ENCODE data around the gene CGB5. TPM values are rescaled to one million over a fixed set of nuclear protein-coding genes. Genes with fewer than 3 reads are reported as not detected.
"Not testable (repeated sequence)": the region's sequence is repeated elsewhere in the genome, so short reads cannot be mapped to it uniquely, and the experiment has no call there.

CGB5 gene
- total RNA-seq (2014; rRNA removed; shearing (Covaris generic)) (not detected in 2 replicates), polyA plus RNA-seq (2016; fragmentation: Nextera tagmentation; extraction: Ambion mirVana) (1.3 and 1.7 TPM in 2 replicates)

DNA sequence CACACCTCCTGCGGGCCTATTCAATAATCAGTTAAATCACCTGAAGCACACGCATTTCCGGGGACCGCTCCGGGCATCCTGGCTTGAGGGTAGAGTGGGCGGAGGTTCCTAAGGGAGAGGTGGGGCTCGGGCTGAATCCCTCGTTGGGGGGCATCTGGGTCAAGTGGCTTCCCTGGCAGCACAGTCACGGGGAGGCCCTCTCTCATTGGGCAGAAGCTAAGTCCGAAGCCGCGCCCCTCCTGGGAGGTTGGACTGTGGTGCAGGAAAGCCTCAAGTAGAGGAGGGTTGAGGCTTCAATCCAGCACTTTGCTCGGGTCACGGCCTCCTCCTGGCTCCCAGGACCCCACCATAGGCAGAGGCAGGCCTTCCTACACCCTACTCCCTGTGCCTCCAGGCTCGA is at the start of gene CGB5:
Gene CGB5 (plus strand): TSS at position 301 of the 400 bp plus-strand sequence. CDS start 362 bp downstream, outside the sequence.
- H3K27me3 ChIP-seq (replicated peaks; ENCODE audit: insufficient read depth); H2AFZ ChIP-seq; H3K27ac ChIP-seq; H3K79me2 ChIP-seq (ENCODE audit: insufficient read depth); H3K9me2 ChIP-seq (ENCODE audit: insufficient read depth); H3K4me2 ChIP-seq (ENCODE audit: unreplicated experiment); H3F3A ChIP-seq (ENCODE audit: insufficient read depth); H4K20me1 ChIP-seq (ENCODE audit: insufficient read depth); H3K4me3 ChIP-seq; H3K4me1 ChIP-seq (ENCODE audit: insufficient read depth); H3K36me3 ChIP-seq (ENCODE audit: low read depth); H3K9ac ChIP-seq; in situ Hi-C loops (cut with MboI); DNase-seq; H3K9me3 ChIP-seq (ENCODE audit: low read depth): not testable (repeated sequence)
- 72 to 81% methylated on average over 12 to 15 of the region's 15 CpGs for WGBS, 2 experiments (ENCODE audit: low coverage in 1 of 2, low lambda C conversion rate in 2 of 2, missing lambda C conversion rate in 2 of 2)

- Histone ChIP-seq H3K36me3 (ENCODE audit: low read depth) (no peaks in the 10 kb centered on the region), H3K27me3 (replicated peaks; ENCODE audit: insufficient read depth) (no peaks in the 10 kb centered on the region), H3K9me3 (ENCODE audit: low read depth) (no peaks in the 10 kb centered on the region), H4K20me1 (ENCODE audit: insufficient read depth) (0 out of 2 replicates have a peak, but pooled peaks cover 4% of the 10 kb centered on the region), H3K4me2 (ENCODE audit: unreplicated experiment) (peak overlapping the region; percentile 84), H3K4me1 (ENCODE audit: insufficient read depth) (peaks cover 17% of the 10 kb centered on the region; the same call in 1 of the 2 replicates), H3F3A (ENCODE audit: insufficient read depth) (no peaks in the 10 kb centered on the region), H3K9me2 (ENCODE audit: insufficient read depth) (no peaks in the 10 kb centered on the region), H3K9ac (peak overlapping the region; percentile 89), H2AFZ (peak overlapping the region; percentile 65), H3K4me3 (peak overlapping the region; percentile 82), H3K79me2 (ENCODE audit: insufficient read depth) (peaks cover 91% of the 10 kb centered on the region), H3K27ac (peak overlapping the region; percentile 96)
- WGBS, 2 experiments (ENCODE audit: low coverage in 1 of 2, low lambda C conversion rate in 2 of 2, missing lambda C conversion rate in 2 of 2) = 1% methylated on average over 11 to 13 of the region's 13 CpGs
- no peak for TF ChIP-seq EZH2phosphoT487 (IDR thresholded peaks at IDR 0.05; ENCODE audit: insufficient read depth, low read depth)
- TF ChIP-seq EZH2 (IDR thresholded peaks at IDR 0.05; ENCODE audit: insufficient read depth, poor library complexity, severe bottlenecking) = no peak
- in situ Hi-C loops (cut with MboI) = no loop called here
- DNase-seq = peak; percentile 55
Observed at GRCh38 chr19:48994035-48994386, 49.6 kb upstream of the CGB5 start.

DNA sequence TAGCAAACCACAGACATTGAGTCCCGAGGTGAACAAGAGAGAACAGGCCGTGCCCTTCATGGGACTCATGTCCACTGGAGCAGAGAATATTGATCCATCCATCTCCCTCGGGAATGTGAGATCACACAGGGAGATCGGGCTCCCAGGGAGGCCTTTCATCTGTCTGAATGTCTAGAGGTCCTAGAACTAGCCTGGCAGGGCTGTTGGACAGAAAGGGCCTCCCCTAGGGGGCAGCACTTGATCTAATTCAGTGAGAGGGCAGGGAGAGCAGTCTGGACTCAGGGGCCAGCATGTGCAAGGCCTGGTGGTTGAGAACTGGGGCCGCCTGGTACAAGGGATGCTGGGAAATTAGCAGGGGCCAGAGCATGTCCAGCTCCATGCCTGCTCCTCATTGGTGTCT is 45.7 kb upstream of the CGB5 start:
- H4K20me1 ChIP-seq (ENCODE audit: insufficient read depth) = no peaks in the 10 kb centered on the region
- no peaks in the 10 kb centered on the region for H3K27me3 ChIP-seq (replicated peaks; ENCODE audit: insufficient read depth)
- in situ Hi-C loops (cut with MboI) = no loop called here
- H3K4me2 ChIP-seq (ENCODE audit: unreplicated experiment) = no peak overlapping the region
- no peak for TF ChIP-seq EZH2 (IDR thresholded peaks at IDR 0.05; ENCODE audit: insufficient read depth, poor library complexity, severe bottlenecking)
- no peak for TF ChIP-seq EZH2phosphoT487 (IDR thresholded peaks at IDR 0.05; ENCODE audit: insufficient read depth, low read depth)
- no peaks in the 10 kb centered on the region; the same call in 1 of the 2 replicates for H3K36me3 ChIP-seq (ENCODE audit: low read depth)
- WGBS, 2 experiments (ENCODE audit: low coverage in 1 of 2, low lambda C conversion rate in 2 of 2, missing lambda C conversion rate in 2 of 2) = 76 to 79% methylated on average over 5 of the region's 5 CpGs
- peak; percentile 74 for DNase-seq
- H3K27ac ChIP-seq = no peak overlapping the region
- H3K9ac ChIP-seq = 0 out of 2 replicates have a peak overlapping the region, but pooled peaks have one; percentile 7
- no peak overlapping the region for H3K4me3 ChIP-seq
- no peaks in the 10 kb centered on the region for H3K9me3 ChIP-seq (ENCODE audit: low read depth)
- H3K4me1 ChIP-seq (ENCODE audit: insufficient read depth) = peaks cover 7% of the 10 kb centered on the region; the same call in 1 of the 2 replicates
- H2AFZ ChIP-seq = no peak overlapping the region
- no peaks in the 10 kb centered on the region for H3F3A ChIP-seq (ENCODE audit: insufficient read depth)
- H3K9me2 ChIP-seq (ENCODE audit: insufficient read depth) = no peaks in the 10 kb centered on the region
- peaks cover 65% of the 10 kb centered on the region for H3K79me2 ChIP-seq (ENCODE audit: insufficient read depth)

DNA sequence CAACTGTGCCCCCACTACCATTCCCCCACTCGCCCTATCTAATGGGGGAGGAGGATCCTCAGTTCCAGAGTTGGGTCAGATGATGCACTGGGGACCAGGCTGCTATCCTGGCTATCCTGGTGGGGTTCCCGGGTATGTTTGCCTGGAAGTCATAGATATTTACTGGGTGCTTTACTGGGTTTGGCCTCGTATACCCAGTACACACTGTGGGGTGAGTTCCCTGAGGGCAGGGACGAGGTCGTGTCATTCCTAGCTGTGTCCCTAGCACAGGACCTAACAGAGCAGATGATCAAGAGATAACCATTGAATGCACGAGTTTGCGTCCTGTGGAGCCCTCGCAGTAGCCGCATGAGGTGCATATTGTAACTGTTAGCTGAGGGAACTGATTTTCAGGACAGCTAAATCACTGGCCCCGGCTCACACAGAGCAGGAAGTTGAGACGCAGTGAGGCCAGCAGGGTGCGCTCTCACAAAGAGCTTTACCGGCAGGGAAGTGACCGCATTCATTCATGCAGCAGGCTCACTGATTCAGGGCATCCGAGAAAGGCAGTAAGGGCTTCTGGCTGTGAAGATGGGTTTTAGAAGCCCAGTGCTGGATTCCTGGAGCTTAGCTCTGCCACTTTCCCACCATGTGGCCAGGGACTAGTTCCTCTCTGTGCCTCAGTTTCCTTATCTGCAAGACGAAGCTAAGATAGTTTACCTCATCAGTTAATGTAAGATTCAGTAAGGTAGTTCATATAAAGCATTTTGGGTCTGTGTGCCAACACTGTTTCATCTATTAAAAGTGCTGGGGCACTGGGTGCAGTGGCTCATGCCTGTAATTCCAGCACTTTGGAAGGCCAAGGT is 43.9 kb upstream of the CGB5 start:
- WGBS, 2 experiments (ENCODE audit: low coverage in 1 of 2, low lambda C conversion rate in 2 of 2, missing lambda C conversion rate in 2 of 2) = 36 to 39% methylated on average over 16 of the region's 16 CpGs
- Histone ChIP-seq H4K20me1 (ENCODE audit: insufficient read depth) (no peaks in the 10 kb centered on the region), H3K9me2 (ENCODE audit: insufficient read depth) (no peaks in the 10 kb centered on the region), H2AFZ (no peak overlapping the region), H3K9me3 (ENCODE audit: low read depth) (no peaks in the 10 kb centered on the region), H3K27ac (no peak overlapping the region), H3K4me3 (no peak overlapping the region), H3K9ac (no peak overlapping the region), H3K4me2 (ENCODE audit: unreplicated experiment) (no peak overlapping the region), H3K36me3 (ENCODE audit: low read depth) (no peaks in the 10 kb centered on the region; the same call in 1 of the 2 replicates), H3F3A (ENCODE audit: insufficient read depth) (no peaks in the 10 kb centered on the region), H3K4me1 (ENCODE audit: insufficient read depth) (peaks cover 4% of the 10 kb centered on the region; the same call in 1 of the 2 replicates), H3K79me2 (ENCODE audit: insufficient read depth) (peaks cover 54% of the 10 kb centered on the region), H3K27me3 (replicated peaks; ENCODE audit: insufficient read depth) (no peaks in the 10 kb centered on the region)
- TF ChIP-seq EZH2 (IDR thresholded peaks at IDR 0.05; ENCODE audit: insufficient read depth, poor library complexity, severe bottlenecking) = no peak
- TF ChIP-seq EZH2phosphoT487 (IDR thresholded peaks at IDR 0.05; ENCODE audit: insufficient read depth, low read depth) = no peak
- peak; percentile 91 for DNase-seq
- in situ Hi-C loops (cut with MboI) = no loop called here

All from GM23248 (cell line).